ENCODE data around the gene TACR2. TPM values are rescaled to one million over a fixed set of nuclear protein-coding genes. Genes with fewer than 3 reads are reported as not detected.

Gene TACR2
- total RNA-seq, 1 donor from 2014 or later, result 1.2 TPM

DNA sequence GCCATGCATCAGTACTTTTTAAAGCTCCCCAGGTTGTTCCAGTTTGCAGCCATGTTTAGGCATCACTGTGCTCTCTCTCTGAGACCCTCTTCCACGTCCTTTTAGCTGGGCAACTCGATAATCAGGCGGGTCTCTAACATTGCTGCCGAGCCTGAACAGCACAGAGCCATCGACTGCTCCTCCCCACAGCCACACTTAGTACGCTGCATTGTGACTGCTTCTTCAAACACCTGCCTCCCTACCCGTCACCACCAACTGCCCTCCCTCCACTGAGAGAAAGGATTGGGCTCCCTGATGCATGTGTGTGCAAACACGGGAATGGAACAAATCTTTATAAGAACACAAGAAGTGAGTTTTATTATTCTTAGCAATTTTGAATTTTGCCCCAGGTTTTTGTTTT lies 11.4 kb upstream of the TACR2 start:
- no peak for DNase-seq
- intact Hi-C loops (cut with DNase I), result loop anchor here (5.0 kb wide), 1 partner anchor 79 kb away; no protein-coding TSS in a partner anchor

DNA sequence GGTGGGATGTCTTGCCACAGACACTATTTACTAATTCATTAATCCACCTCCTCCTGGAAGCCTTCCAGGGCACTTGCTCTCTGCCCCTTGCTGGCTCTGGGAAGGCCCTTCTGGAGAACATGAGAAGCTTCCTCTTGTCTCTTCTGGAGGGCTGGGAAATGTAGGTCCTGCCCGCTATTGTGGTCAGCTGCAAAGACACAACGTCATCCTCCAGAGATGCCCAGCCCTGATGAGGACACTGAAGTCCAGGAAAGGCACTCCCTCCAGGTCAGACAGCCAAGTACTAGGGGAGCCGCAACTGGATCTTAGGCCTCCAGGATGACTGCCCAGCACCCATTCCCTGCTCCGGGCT lies 9.6 kb upstream of the TACR2 start:
- TF ChIP-seq, protein P1, sequence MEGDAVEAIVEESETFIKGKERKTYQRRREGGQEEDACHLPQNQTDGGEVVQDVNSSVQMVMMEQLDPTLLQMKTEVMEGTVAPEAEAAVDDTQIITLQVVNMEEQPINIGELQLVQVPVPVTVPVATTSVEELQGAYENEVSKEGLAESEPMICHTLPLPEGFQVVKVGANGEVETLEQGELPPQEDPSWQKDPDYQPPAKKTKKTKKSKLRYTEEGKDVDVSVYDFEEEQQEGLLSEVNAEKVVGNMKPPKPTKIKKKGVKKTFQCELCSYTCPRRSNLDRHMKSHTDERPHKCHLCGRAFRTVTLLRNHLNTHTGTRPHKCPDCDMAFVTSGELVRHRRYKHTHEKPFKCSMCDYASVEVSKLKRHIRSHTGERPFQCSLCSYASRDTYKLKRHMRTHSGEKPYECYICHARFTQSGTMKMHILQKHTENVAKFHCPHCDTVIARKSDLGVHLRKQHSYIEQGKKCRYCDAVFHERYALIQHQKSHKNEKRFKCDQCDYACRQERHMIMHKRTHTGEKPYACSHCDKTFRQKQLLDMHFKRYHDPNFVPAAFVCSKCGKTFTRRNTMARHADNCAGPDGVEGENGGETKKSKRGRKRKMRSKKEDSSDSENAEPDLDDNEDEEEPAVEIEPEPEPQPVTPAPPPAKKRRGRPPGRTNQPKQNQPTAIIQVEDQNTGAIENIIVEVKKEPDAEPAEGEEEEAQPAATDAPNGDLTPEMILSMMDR (IDR thresholded peaks at IDR 0.05), result no peak
- intact Hi-C loops (cut with DNase I), result loop anchor here (5.0 kb wide), 1 partner anchor 81 kb away; no protein-coding TSS in a partner anchor
- no peak for DNase-seq
- H3K36me3 ChIP-seq, result no peaks in the 10 kb centered on the region
- no peaks in the 10 kb centered on the region for H3K27me3 ChIP-seq (ENCODE audit: low read depth)
- peak; percentile 10 to 22 for ATAC-seq
- H3K4me3 ChIP-seq, result no peak overlapping the region
- H3K4me1 ChIP-seq, result peaks cover 29% of the 10 kb centered on the region
- no peaks in the 10 kb centered on the region for H3K9me3 ChIP-seq
- H3K27ac ChIP-seq, result peak overlapping the region; percentile 51

More for the DNA sequence above, 11.4 kb upstream of the TACR2 start:
- H3K27ac ChIP-seq, result no peak overlapping the region
- no peaks in the 10 kb centered on the region for H3K27me3 ChIP-seq (ENCODE audit: low read depth)
- TF ChIP-seq, protein P1 (IDR thresholded peaks at IDR 0.05), result no peak
- no peaks in the 10 kb centered on the region for H3K36me3 ChIP-seq
- no peak overlapping the region for H3K4me3 ChIP-seq
- H3K9me3 ChIP-seq, result no peaks in the 10 kb centered on the region
- ATAC-seq, result no peak
- H3K4me1 ChIP-seq, result peaks cover 17% of the 10 kb centered on the region

DNA sequence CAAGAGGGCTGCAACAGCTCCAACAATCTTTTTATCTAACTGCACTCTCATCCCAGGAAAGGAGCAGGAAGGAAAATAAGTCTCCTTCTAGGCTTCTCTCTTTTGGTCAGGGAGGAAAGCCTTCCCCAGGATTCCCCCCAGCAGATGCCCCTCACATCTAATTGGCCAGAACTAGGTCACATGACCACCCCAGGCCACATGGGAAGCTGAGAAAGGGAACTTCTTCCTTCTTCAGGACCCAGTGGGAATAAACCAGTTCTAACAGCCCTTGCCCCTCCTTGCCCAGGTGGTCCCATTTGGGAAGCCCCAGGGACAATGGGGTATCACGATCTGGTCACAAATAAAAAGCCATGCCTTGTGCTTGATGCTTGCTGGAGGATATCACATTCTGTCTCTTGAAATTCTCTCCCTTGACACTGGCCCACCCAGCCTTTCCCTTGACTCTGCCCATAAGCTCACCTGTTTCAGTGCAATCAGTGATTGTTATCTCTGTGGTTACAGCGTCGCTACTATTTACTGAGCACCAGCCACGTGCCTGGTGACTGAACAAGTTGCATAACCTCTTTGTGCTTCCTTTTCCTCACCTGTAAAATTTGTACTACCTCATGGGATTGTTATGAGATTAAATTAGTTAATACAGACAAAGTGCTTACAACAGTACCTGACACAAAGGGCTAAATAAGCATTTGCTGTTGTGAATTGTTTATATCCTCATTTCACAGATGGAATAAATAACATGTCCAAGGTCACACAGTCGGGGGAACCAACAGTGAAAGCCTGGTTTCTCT lies 9.0 kb upstream of the TACR2 start:
- TF ChIP-seq, protein P1 (IDR thresholded peaks at IDR 0.05), result no peak
- Histone ChIP-seq H3K4me3 (no peak overlapping the region), H3K27me3 (ENCODE audit: low read depth) (no peaks in the 10 kb centered on the region), H3K4me1 (peaks cover 31% of the 10 kb centered on the region), H3K27ac (peak overlapping the region; percentile 51), H3K36me3 (no peaks in the 10 kb centered on the region), H3K9me3 (no peaks in the 10 kb centered on the region)
- intact Hi-C loops (cut with DNase I), result loop anchor here (5.0 kb wide), 1 partner anchor 82 kb away; no protein-coding TSS in a partner anchor
- ATAC-seq (peak; percentile 61 to 63), DNase-seq (no peak)

DNA sequence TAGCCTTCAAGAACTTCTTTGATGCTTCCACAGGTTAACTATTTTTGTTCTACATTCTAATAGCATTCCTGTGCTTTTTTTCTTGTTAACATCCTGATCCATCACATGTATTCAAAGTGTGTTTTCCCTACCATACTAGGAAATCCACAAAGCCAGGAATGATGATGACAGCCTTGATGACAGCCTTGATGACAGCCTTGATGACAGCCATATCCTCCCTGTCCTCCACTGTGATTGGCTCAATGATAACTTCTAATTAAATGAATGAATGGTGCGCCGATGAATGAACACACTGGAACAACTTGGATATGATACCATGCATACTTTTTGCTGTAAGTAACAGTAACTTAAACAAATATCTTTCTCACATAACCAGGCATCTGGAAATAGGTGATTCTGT lies 8.3 kb upstream of the TACR2 start:
- intact Hi-C loops (cut with DNase I), result loop anchor here (5.0 kb wide), 1 partner anchor 82 kb away; no protein-coding TSS in a partner anchor
- H3K4me1 ChIP-seq, result peaks cover 31% of the 10 kb centered on the region
- H3K27ac ChIP-seq, result no peak overlapping the region
- ATAC-seq (no peak), DNase-seq (no peak)
- TF ChIP-seq, protein P1 (IDR thresholded peaks at IDR 0.05), result no peak
- H3K27me3 ChIP-seq (ENCODE audit: low read depth), result no peaks in the 10 kb centered on the region
- H3K9me3 ChIP-seq, result no peaks in the 10 kb centered on the region
- no peak overlapping the region for H3K4me3 ChIP-seq
- H3K36me3 ChIP-seq, result no peaks in the 10 kb centered on the region

DNA sequence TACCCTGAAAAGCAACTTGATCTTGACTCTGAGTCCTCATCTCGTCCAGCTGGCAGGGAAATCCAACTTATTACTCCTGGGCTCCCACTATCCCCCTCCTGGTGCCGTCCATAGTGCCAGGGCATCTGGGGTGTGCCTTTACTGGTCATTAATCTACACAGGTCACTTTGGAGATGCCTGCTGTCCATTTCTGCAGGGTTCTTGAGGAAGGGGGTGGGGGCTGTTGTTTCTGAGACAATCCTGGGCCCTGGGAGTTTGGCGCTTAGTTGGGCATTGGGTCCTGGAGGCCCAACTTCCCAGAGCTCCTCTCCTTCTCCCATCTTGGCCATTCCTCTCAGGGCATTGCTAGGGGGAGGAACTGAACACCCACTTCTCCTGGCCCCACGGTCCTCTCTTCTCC lies 6.0 kb upstream of the TACR2 start:
- ATAC-seq (no peak), DNase-seq (no peak)
- H3K9me3 ChIP-seq, result no peaks in the 10 kb centered on the region
- no peak overlapping the region for H3K27ac ChIP-seq
- no peak overlapping the region for H3K4me3 ChIP-seq
- H3K4me1 ChIP-seq, result peaks cover 31% of the 10 kb centered on the region
- TF ChIP-seq, protein P1 (IDR thresholded peaks at IDR 0.05), result no peak
- intact Hi-C loops (cut with DNase I), result no loop called here
- H3K27me3 ChIP-seq (ENCODE audit: low read depth), result no peaks in the 10 kb centered on the region
- no peaks in the 10 kb centered on the region for H3K36me3 ChIP-seq

Measured in lower lobe of right lung (tissue), 2 donors.